Endothelial cell of umbilical vein (primary cell): ENCODE results near the gene URGCP. TPM values are rescaled to one million over a fixed set of nuclear protein-coding genes. Genes with fewer than 3 reads are reported as not detected.

ENCODE experiments used
- BruUV-seq: library from RNA; stranded (reverse); fragments of 400-500 nt; replicated peaks from 2 replicates; lab custom pipeline; 2021; lab: Mats Ljungman, UMichigan
- CTCF ChIA-PET: fragments of 300-600, 350-600 bp; sonication (Branson Sonifier 250); formaldehyde crosslinking; loops from one replicate; lab custom pipeline; 2021; ENCODE audit warnings: antibody characterized with exemption, inconsistent platforms; lab: Charles Lee
- POLR2A ChIA-PET: fragments of 300-600, 350-600 bp; sonication (Branson Sonifier 250); formaldehyde crosslinking; loops from one replicate; lab custom pipeline; 2021; ENCODE audit warnings: antibody characterized with exemption, inconsistent platforms; lab: Charles Lee
- DNase-seq: peaks from one replicate; pipeline ENCODE4 v3.0.0-alpha.2; 2011; ENCODE audit warnings: low read depth, low spot score
- FAIRE-seq: peaks from 2 replicates; lab custom pipeline; 2011; peaks lifted over from hg19 to GRCh38; lab: Jason Lieb, UNC
- H2AFZ ChIP-seq: 2 replicates; pipeline ENCODE4 v1.6.0; 2012; ENCODE audit warnings: low read depth, low read length, control low read depth, inconsistent platforms
- H3K27ac ChIP-seq: 2 replicates; pipeline ENCODE4 v1.5.1; 2011; ENCODE audit warnings: low read depth, mild to moderate bottlenecking, control low read depth, low read length, moderate library complexity; ENCODE audit not compliant: insufficient read depth
- H3K27me3 ChIP-seq, 2 experiments: 2 replicates each; pipeline versions ENCODE4 v1.6.0 to v1.6.1; 2011; ENCODE audit warnings: low read length in 2 of 2, mixed read lengths in 1 of 2; ENCODE audit not compliant: control insufficient read depth in 2 of 2, insufficient read depth in 2 of 2
- H3K36me3 ChIP-seq, 2 experiments: 2 replicates in 1 of 2; 3 replicates in 1 of 2; pipeline ENCODE4 v1.5.1; 2011; ENCODE audit warnings: low read length in 2 of 2, mild to moderate bottlenecking in 1 of 2, moderate library complexity in 1 of 2; ENCODE audit not compliant: control insufficient read depth in 2 of 2, insufficient read depth in 2 of 2; ENCODE audit errors: extremely low read depth in 1 of 2
- H3K4me1 ChIP-seq: 3 replicates; pipeline ENCODE4 v1.5.1; 2011; ENCODE audit warnings: mild to moderate bottlenecking, low read length; ENCODE audit not compliant: control insufficient read depth, insufficient read depth; ENCODE audit errors: extremely low read depth
- H3K4me2 ChIP-seq: 2 replicates; pipeline ENCODE4 v1.6.1; 2011; ENCODE audit warnings: low read length, control low read depth, mixed read lengths; ENCODE audit not compliant: insufficient read depth
- H3K4me3 ChIP-seq, 3 experiments: fragments of 200-600 bp in 1 of 3; sonication (generic), shearing (Covaris generic) in 1 of 3; replicated peaks in 1 of 3; 2 replicates each; pipeline ENCODE4 v1.5.1; 2011 to 2016; ENCODE audit warnings: control low read depth in 3 of 3, low read length in 3 of 3, mild to moderate bottlenecking in 2 of 3, inconsistent platforms in 1 of 3, low read depth in 1 of 3, moderate library complexity in 1 of 3; ENCODE audit not compliant: insufficient read depth in 1 of 3
- H3K79me2 ChIP-seq: 2 replicates; pipeline ENCODE4 v1.6.0; 2012; ENCODE audit warnings: low read length, inconsistent platforms; ENCODE audit not compliant: control insufficient read depth, insufficient read depth
- H3K9ac ChIP-seq: replicated peaks from 2 replicates; pipeline ENCODE3; 2011; ENCODE audit warnings: low read length, control low read depth; ENCODE audit not compliant: insufficient read depth; ENCODE audit errors: extremely low read depth
- H3K9me1 ChIP-seq: replicated peaks from 3 replicates; pipeline ENCODE4 v1.6.0; 2011; ENCODE audit warnings: mild to moderate bottlenecking, low read length; ENCODE audit not compliant: control insufficient read depth, insufficient read depth; ENCODE audit errors: extremely low read depth
- H3K9me3 ChIP-seq: replicated peaks from 2 replicates; pipeline ENCODE4 v1.5.1; 2012; ENCODE audit warnings: low read length, inconsistent platforms; ENCODE audit not compliant: control insufficient read depth, insufficient read depth
- H4K20me1 ChIP-seq: replicated peaks from 2 replicates; pipeline ENCODE3; 2011; ENCODE audit warnings: mild to moderate bottlenecking, low read length; ENCODE audit not compliant: control insufficient read depth, insufficient read depth; ENCODE audit errors: extremely low read depth
- FOS ChIP-seq: IDR thresholded peaks from 2 replicates; pipeline ENCODE4 v1.6.1; 2011; ENCODE audit warnings: mild to moderate bottlenecking, low read length, moderate library complexity, borderline replicate concordance; ENCODE audit not compliant: insufficient read depth
- GATA2 ChIP-seq: IDR thresholded peaks from 2 replicates; pipeline ENCODE4 v1.7.0; 2011; ENCODE audit warnings: low read depth, mild to moderate bottlenecking, moderate library complexity, mixed read lengths, low read length; ENCODE audit not compliant: insufficient read length, insufficient read depth
- POLR2A ChIP-seq: IDR thresholded peaks from 2 replicates; pipeline ENCODE4 v1.6.1; 2012; ENCODE audit warnings: low read depth, mild to moderate bottlenecking, control low read depth, low read length
- POLR2AphosphoS5 ChIP-seq: IDR thresholded peaks from 2 replicates; pipeline ENCODE4 v1.6.1; 2012; ENCODE audit warnings: low read depth, mild to moderate bottlenecking, control low read depth, low read length, moderate library complexity; ENCODE audit not compliant: insufficient read depth
- dilution Hi-C: fragments of 300-500 bp; cut with MboI; formaldehyde crosslinking; loops from one replicate; pipeline ENCODE4 v1.15.0; 2019; ENCODE audit warnings: low sequenced_read_pairs; ENCODE audit not compliant: extremely low pct_ligation_motif_present
- intact Hi-C: fragments of 100-400 bp; cut with micrococcal nuclease; formaldehyde crosslinking; loops from one replicate; pipeline ENCODE4 v1.10.0; 2022
- polyA plus RNA-seq, 4 experiments: library from polyadenylated mRNA; depleted of rRNA in 3 of 4; stranded (reverse) in 3 of 4; unstranded in 1 of 4; fragments of >200 nt; gene quantifications; 2 replicates each; pipeline versions ENCODE4 v1.2.1 to v1.2.3, GENCODE V29; 2011 to 2012; ENCODE audit warnings: missing spikeins in 1 of 4
- total RNA-seq: library from RNA; stranded (reverse); gene quantifications from 2 replicates; pipeline ENCODE4 v1.2.3, GENCODE V29; 2021
- TF ChIP-seq, protein P1 (sequence below), 2 donors: IDR thresholded peaks; 1 replicate in 1 of 2; 2 replicates in 1 of 2; pipeline ENCODE4 v1.5.1; 2011; ENCODE audit warnings: low read length in 2 of 2, mild to moderate bottlenecking in 2 of 2, moderate library complexity in 2 of 2, control low read depth in 1 of 2, inconsistent platforms in 1 of 2, low read depth in 1 of 2; ENCODE audit not compliant: insufficient read depth in 1 of 2; ENCODE audit errors: extremely low read depth in 1 of 2

URGCP gene
- total and polyA plus RNA-seq, 2 donors (not counting 3 experiments of a cell fraction or from before 2014, with no cell fraction given), result 13.1 to 25.3 TPM

DNA sequence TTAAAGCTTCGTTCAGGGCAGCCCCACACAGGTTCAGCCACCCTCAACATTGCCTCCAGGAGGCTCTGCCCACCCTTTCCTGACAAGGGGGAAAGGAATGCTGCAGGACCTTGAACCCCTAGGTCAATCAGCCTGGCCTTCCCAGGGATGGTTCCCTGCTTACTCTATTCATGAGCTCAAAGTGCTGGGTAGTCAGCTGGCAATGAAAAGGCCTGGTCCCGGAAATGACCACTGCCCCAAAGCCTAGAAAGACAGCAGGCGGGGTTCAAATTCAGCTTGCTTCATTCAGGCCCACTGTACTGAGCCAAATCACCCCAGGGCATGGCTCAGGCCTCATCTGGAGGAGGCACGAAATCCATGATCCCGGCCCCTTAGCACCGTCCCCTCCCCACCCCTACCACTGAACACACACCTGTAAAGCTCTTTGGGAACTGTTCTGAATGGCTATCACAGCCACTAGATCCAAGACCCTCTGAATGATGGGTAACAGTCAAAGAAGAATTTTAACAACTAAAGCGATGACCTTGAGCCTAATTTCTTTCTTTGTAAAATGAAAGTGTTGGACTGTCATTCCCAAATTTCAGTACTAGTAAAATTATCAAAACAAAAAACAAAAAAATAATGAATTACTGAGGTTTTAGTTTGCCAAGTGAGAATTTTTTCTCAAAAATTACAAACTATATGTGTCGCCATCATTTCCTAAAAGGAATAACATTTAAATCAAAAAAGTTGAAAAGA is 1.0 kb downstream of the URGCP start:
- Histone ChIP-seq H3K9me1 (no peaks in the 10 kb centered on the region), H3K79me2 (peaks cover 41% of the 10 kb centered on the region), H3K9me3 (no peaks in the 10 kb centered on the region), H3K36me3 (no peaks in the 10 kb centered on the region), H2AFZ (no peak overlapping the region), H3K4me3 (peak overlapping the region; percentile 56 to 69 (median 59)), H3K27me3 (no peaks in the 10 kb centered on the region), H4K20me1 (no peaks in the 10 kb centered on the region), H3K27ac (peak overlapping the region; percentile 19), H3K4me2 (peak overlapping the region; percentile 90), H3K9ac (peak overlapping the region; percentile 68), H3K4me1 (peaks cover 8% of the 10 kb centered on the region)
- intact Hi-C loops (loop anchor here (5.0 kb wide), 1 partner anchor 333 kb away; no protein-coding TSS in a partner anchor), dilution Hi-C loops (no loop called here)
- DNase-seq (no peak), FAIRE-seq (no peak)
- CTCF ChIA-PET, result interaction anchor here (1.0 kb wide), 2 partner anchors 12 to 26 kb away, joined by 3 to 7 read pairs; no protein-coding TSS in a partner anchor
- TF ChIP-seq POLR2AphosphoS5, result no peak
- no peak for TF ChIP-seq GATA2
- TF ChIP-seq, protein P1, sequence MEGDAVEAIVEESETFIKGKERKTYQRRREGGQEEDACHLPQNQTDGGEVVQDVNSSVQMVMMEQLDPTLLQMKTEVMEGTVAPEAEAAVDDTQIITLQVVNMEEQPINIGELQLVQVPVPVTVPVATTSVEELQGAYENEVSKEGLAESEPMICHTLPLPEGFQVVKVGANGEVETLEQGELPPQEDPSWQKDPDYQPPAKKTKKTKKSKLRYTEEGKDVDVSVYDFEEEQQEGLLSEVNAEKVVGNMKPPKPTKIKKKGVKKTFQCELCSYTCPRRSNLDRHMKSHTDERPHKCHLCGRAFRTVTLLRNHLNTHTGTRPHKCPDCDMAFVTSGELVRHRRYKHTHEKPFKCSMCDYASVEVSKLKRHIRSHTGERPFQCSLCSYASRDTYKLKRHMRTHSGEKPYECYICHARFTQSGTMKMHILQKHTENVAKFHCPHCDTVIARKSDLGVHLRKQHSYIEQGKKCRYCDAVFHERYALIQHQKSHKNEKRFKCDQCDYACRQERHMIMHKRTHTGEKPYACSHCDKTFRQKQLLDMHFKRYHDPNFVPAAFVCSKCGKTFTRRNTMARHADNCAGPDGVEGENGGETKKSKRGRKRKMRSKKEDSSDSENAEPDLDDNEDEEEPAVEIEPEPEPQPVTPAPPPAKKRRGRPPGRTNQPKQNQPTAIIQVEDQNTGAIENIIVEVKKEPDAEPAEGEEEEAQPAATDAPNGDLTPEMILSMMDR (IDR thresholded peaks at IDR 0.05; ENCODE audit: extremely low read depth in 1 of 2, insufficient read depth in 1 of 2, low read depth in 1 of 2, low read length in 2 of 2), result no peak
- no peak for TF ChIP-seq POLR2A
- no peak for TF ChIP-seq FOS
- BruUV-seq, result no TSS peak
- POLR2A ChIA-PET, result no interaction called here
